H9 (cell line): Measurements from ENCODE around the gene TRPV4. TPM values are rescaled to one million over a fixed set of nuclear protein-coding genes. Genes with fewer than 3 reads are reported as not detected.

Experiments used
- DNase-seq: peaks from one replicate; pipeline ENCODE4 v3.0.0-alpha.2; 2017
- H2AFZ ChIP-seq: one replicate; pipeline ENCODE4 v1.6.1; 2013; ENCODE audit warnings: mild to moderate bottlenecking, low read length, control low read depth, moderate library complexity
- H2AK5ac ChIP-seq: 2 replicates; pipeline ENCODE4 v1.6.1; 2013; ENCODE audit warnings: low read length, control low read depth, mixed read lengths; ENCODE audit not compliant: insufficient read length
- H2BK120ac ChIP-seq: one replicate; pipeline ENCODE4 v1.6.1; 2013; ENCODE audit warnings: low read depth, mild to moderate bottlenecking, low read length, control low read depth, inconsistent platforms; ENCODE audit not compliant: poor library complexity, severe bottlenecking
- H2BK12ac ChIP-seq: 2 replicates; pipeline ENCODE4 v1.6.1; 2013; ENCODE audit warnings: low read length, control low read depth, mixed read lengths, low read depth; ENCODE audit not compliant: insufficient read length
- H2BK15ac ChIP-seq: 2 replicates; pipeline ENCODE4 v1.6.1; 2013; ENCODE audit warnings: low read depth, low read length, control low read depth
- H2BK20ac ChIP-seq: one replicate; pipeline ENCODE4 v1.6.1; 2013; ENCODE audit warnings: low read depth, mild to moderate bottlenecking, low read length, control low read depth, inconsistent platforms; ENCODE audit not compliant: poor library complexity, severe bottlenecking
- H2BK5ac ChIP-seq: 2 replicates; pipeline ENCODE4 v1.6.1; 2013; ENCODE audit warnings: low read length, control low read depth, mixed read lengths; ENCODE audit not compliant: insufficient read length
- H3K14ac ChIP-seq: 2 replicates; pipeline ENCODE4 v1.6.1; 2013; ENCODE audit warnings: low read length, control low read depth; ENCODE audit not compliant: insufficient read depth
- H3K18ac ChIP-seq: 2 replicates; pipeline ENCODE4 v1.6.1; 2013; ENCODE audit warnings: low read depth, mild to moderate bottlenecking, mixed read lengths, low read length, control low read depth; ENCODE audit not compliant: insufficient read length
- H3K23ac ChIP-seq: 2 replicates; pipeline ENCODE4 v1.6.1; 2013; ENCODE audit warnings: low read length, control low read depth, mixed read lengths, low read depth; ENCODE audit not compliant: insufficient read length
- H3K23me2 ChIP-seq: 2 replicates; pipeline ENCODE4 v1.6.1; 2013; ENCODE audit warnings: low read depth, mild to moderate bottlenecking, mixed read lengths, low read length, control low read depth; ENCODE audit not compliant: insufficient read length, poor library complexity, severe bottlenecking
- H3K27ac ChIP-seq: 2 replicates; pipeline ENCODE4 v1.5.1; 2013; ENCODE audit warnings: low read length, control low read depth, mixed read lengths, low read depth; ENCODE audit not compliant: insufficient read length
- H3K27me3 ChIP-seq: 2 replicates; pipeline ENCODE4 v1.6.1; 2013; ENCODE audit warnings: low read length, control low read depth, inconsistent platforms; ENCODE audit not compliant: insufficient read depth
- H3K4ac ChIP-seq: 2 replicates; pipeline ENCODE4 v1.6.1; 2013; ENCODE audit warnings: low read depth, mild to moderate bottlenecking, control low read depth, inconsistent platforms, low read length, moderate library complexity
- H3K4me1 ChIP-seq: 2 replicates; pipeline ENCODE4 v1.6.1; 2013; ENCODE audit warnings: low read length, control low read depth, inconsistent platforms; ENCODE audit not compliant: insufficient read depth
- H3K4me2 ChIP-seq: 2 replicates; pipeline ENCODE4 v1.6.1; 2013; ENCODE audit warnings: low read length, control low read depth, mixed read lengths; ENCODE audit not compliant: insufficient read length, insufficient read depth
- H3K56ac ChIP-seq: 2 replicates; pipeline ENCODE4 v1.6.1; 2013; ENCODE audit warnings: low read depth, mild to moderate bottlenecking, mixed read lengths, low read length, control low read depth; ENCODE audit not compliant: insufficient read length
- H3K79me1 ChIP-seq: 2 replicates; pipeline ENCODE4 v1.6.1; 2013; ENCODE audit warnings: low read depth, mild to moderate bottlenecking, moderate library complexity, low read length, control low read depth, inconsistent platforms; ENCODE audit not compliant: insufficient read depth, poor library complexity, severe bottlenecking
- H3K79me2 ChIP-seq: 2 replicates; pipeline ENCODE4 v1.6.1; 2013; ENCODE audit warnings: low read length, control low read depth, inconsistent platforms; ENCODE audit not compliant: insufficient read depth
- H3K9ac ChIP-seq: 2 replicates; pipeline ENCODE4 v1.6.1; 2013; ENCODE audit warnings: low read length, control low read depth, mixed read lengths; ENCODE audit not compliant: insufficient read length; ENCODE audit errors: extremely low read depth
- H3K9me3 ChIP-seq: one replicate; pipeline ENCODE4 v1.6.1; 2013; ENCODE audit warnings: low read depth, low read length, inconsistent platforms; ENCODE audit not compliant: control insufficient read depth
- H3T11ph ChIP-seq: one replicate; pipeline ENCODE4 v1.6.1; 2013; ENCODE audit warnings: mild to moderate bottlenecking, low read length, control low read depth, inconsistent platforms
- H4K20me1 ChIP-seq: one replicate; pipeline ENCODE4 v1.6.1; 2013; ENCODE audit not compliant: control insufficient read depth, insufficient read length, insufficient read depth
- H4K5ac ChIP-seq: 2 replicates; pipeline ENCODE4 v1.6.1; 2013; ENCODE audit warnings: low read depth, mild to moderate bottlenecking, mixed read lengths, low read length, control low read depth; ENCODE audit not compliant: insufficient read length
- H4K8ac ChIP-seq: replicated peaks from 2 replicates; pipeline ENCODE4 v1.6.1; 2013; ENCODE audit warnings: low read length, control low read depth, mixed read lengths, low read depth; ENCODE audit not compliant: insufficient read length
- H4K91ac ChIP-seq: 2 replicates; pipeline ENCODE4 v1.6.1; 2013; ENCODE audit warnings: low read depth, mild to moderate bottlenecking, moderate library complexity, mixed read lengths, low read length, control low read depth; ENCODE audit not compliant: insufficient read length
- H3K27ac Mint-ChIP-seq, 3 experiments: 2 replicates in 2 of 3; 3 replicates in 1 of 3; pipeline ENCODE4 v1.8.0; 2020 to 2021; ENCODE audit warnings: mixed read lengths in 3 of 3, mild to moderate bottlenecking in 1 of 3, moderate library complexity in 1 of 3
- H3K27me3 Mint-ChIP-seq: 2 replicates; pipeline ENCODE4 v1.8.0; 2021; ENCODE audit warnings: low read depth, mild to moderate bottlenecking, moderate library complexity, mixed read lengths
- H3K36me3 Mint-ChIP-seq, 3 experiments: 2 replicates in 2 of 3; 3 replicates in 1 of 3; pipeline ENCODE4 v1.8.0; 2020 to 2021; ENCODE audit warnings: low read depth in 3 of 3, mixed read lengths in 3 of 3; ENCODE audit not compliant: insufficient read depth in 1 of 3
- H3K4me1 Mint-ChIP-seq, 2 experiments: 2 replicates each; pipeline ENCODE4 v1.8.0; 2020; ENCODE audit warnings: mixed read lengths in 2 of 2
- H3K4me3 Mint-ChIP-seq, 2 experiments: 2 replicates in 1 of 2; 3 replicates in 1 of 2; pipeline ENCODE4 v1.8.0; 2020 to 2021; ENCODE audit warnings: mild to moderate bottlenecking in 2 of 2, mixed read lengths in 2 of 2, moderate library complexity in 1 of 2
- H3K9me3 Mint-ChIP-seq, 2 experiments: 2 replicates in 1 of 2; 3 replicates in 1 of 2; pipeline ENCODE4 v1.8.0; 2020; ENCODE audit warnings: mild to moderate bottlenecking in 2 of 2, mixed read lengths in 2 of 2, moderate library complexity in 1 of 2
- CTCF ChIP-seq: fragments of 200-600 bp; sonication (generic); conservative IDR thresholded peaks from 3 replicates; pipeline ENCODE4 v1.8.0; 2021; ENCODE audit warnings: antibody characterized with exemption, mild to moderate bottlenecking
- WGBS: extraction: QIAGEN DNeasy Blood & Tissue Kit; methylation state at CpG from one replicate; pipeline ENCODE4 v1.1.7; 2013; ENCODE audit warnings: missing lambda C conversion rate, low lambda C conversion rate, mixed read lengths; ENCODE audit not compliant: insufficient read length; ENCODE audit errors: extremely low coverage; 5-methylcytosine and 5-hydroxymethylcytosine counted together
- total RNA-seq: library from RNA; stranded (reverse); gene quantifications from 2 replicates; pipeline ENCODE4 v1.2.1, GENCODE V29; 2021

Gene TRPV4
- total RNA-seq, 1 experiment from 2014 or later: 4.9 TPM

DNA sequence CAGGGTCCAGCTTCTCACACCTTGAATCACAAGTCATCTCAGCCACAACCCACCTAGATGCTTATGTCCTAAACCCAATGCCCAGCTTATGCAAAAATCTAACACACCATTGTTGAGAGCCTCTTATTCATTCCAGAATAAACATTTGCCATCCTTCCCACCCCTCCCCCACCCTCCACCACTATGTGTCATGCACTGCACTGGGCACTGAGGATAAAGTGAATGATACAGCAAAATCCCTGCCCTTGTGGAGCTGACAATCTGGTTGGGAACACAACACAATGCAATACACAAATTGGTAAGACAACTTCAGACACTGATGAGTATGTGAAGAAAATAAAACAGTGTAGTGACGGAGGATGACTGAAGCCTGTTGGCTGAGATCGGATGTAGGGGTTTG lies 48.6 kb upstream of the TRPV4 start:
- no peaks in the 10 kb centered on the region for H4K20me1 ChIP-seq
- H4K5ac ChIP-seq: no peak overlapping the region
- H3T11ph ChIP-seq: no peak overlapping the region
- no peak overlapping the region for H4K91ac ChIP-seq
- Mint-ChIP-seq H3K27ac (peak overlapping the region in 1 of 3 experiments; percentile 45; a peak in 3 of 7 replicates), H3K4me3 (peak overlapping the region in 1 of 2 experiments; percentile 88; a peak in 3 of 5 replicates), H3K27me3 (peaks cover 12% of the 10 kb centered on the region), H3K9me3 (no peaks in the 10 kb centered on the region; a peak in 1 of 5 replicates), H3K36me3 (no peaks in the 10 kb centered on the region; a peak in 1 of 7 replicates), H3K4me1 (peaks cover 37 to 42% of the 10 kb centered on the region in 2 experiments)
- H3K14ac ChIP-seq: no peak overlapping the region
- H3K18ac ChIP-seq: no peak overlapping the region
- no peak overlapping the region for H2BK5ac ChIP-seq
- H2AK5ac ChIP-seq: no peak overlapping the region
- H2BK120ac ChIP-seq: no peak overlapping the region
- H3K23ac ChIP-seq: no peak overlapping the region
- H2BK20ac ChIP-seq: no peak overlapping the region
- no peaks in the 10 kb centered on the region for H3K9me3 ChIP-seq
- no peak overlapping the region for H3K56ac ChIP-seq
- H3K79me2 ChIP-seq: peaks cover 8% of the 10 kb centered on the region; the same call in 1 of the 2 replicates
- peaks cover 12% of the 10 kb centered on the region for H3K4me1 ChIP-seq
- H3K4ac ChIP-seq: no peak overlapping the region
- H3K27me3 ChIP-seq: no peaks in the 10 kb centered on the region
- no peak overlapping the region for H2BK15ac ChIP-seq
- no peak for DNase-seq
- H3K4me2 ChIP-seq: peak overlapping the region; percentile 96
- H3K79me1 ChIP-seq: no peaks in the 10 kb centered on the region
- H3K23me2 ChIP-seq: peaks cover 11% of the 10 kb centered on the region
- no peak overlapping the region for H2BK12ac ChIP-seq
- H4K8ac ChIP-seq: no peak overlapping the region
- H3K9ac ChIP-seq: no peak overlapping the region
- H2AFZ ChIP-seq: no peak overlapping the region
- no peak for TF ChIP-seq CTCF
- no CpG with 5 or more reads among the region's 2 CpGs for WGBS
- H3K27ac ChIP-seq: peak overlapping the region; percentile 86
